CD4-positive, alpha-beta memory T cell (primary cell): Measurements from ENCODE around the gene CLEC3A. TPM values are rescaled to one million over a fixed set of nuclear protein-coding genes. Genes with fewer than 3 reads are reported as not detected.
"Not testable (repeated sequence)": the region's sequence is repeated elsewhere in the genome, so short reads cannot be mapped to it uniquely, and the experiment has no call there.

Source experiments
- CTCF ChIA-PET: fragments of 350-600 bp; sonication (Branson Sonifier 250); formaldehyde crosslinking; loops from one replicate; lab custom pipeline; 2021; ENCODE audit warnings: inconsistent platforms; ENCODE audit not compliant: partially characterized antibody; lab: Charles Lee
- POLR2A ChIA-PET: fragments of 350-600 bp; sonication (Branson Sonifier 250); formaldehyde crosslinking; loops from one replicate; lab custom pipeline; 2021; ENCODE audit not compliant: partially characterized antibody; lab: Charles Lee
- DNase-seq, 5 donors: peaks; one replicate each; pipeline versions ENCODE4 v3.0.0 to v3.0.0-alpha.2; 2020 to 2022; ENCODE audit warnings: mixed read lengths in 1 of 5
- H3K27ac ChIP-seq: one replicate; pipeline ENCODE4 v1.7.0; 2013; ENCODE audit warnings: low read depth, low read length
- H3K27me3 ChIP-seq: 2 replicates; pipeline ENCODE4 v1.7.0; 2013; ENCODE audit warnings: mild to moderate bottlenecking, low read length, moderate library complexity; ENCODE audit not compliant: insufficient read depth
- H3K36me3 ChIP-seq: 2 replicates; pipeline ENCODE4 v1.7.0; 2013; ENCODE audit warnings: mild to moderate bottlenecking, low read length, moderate library complexity; ENCODE audit not compliant: insufficient read depth
- H3K4me1 ChIP-seq: 2 replicates; pipeline ENCODE4 v1.7.0; 2013; ENCODE audit warnings: mild to moderate bottlenecking, low read length, moderate library complexity; ENCODE audit not compliant: insufficient read depth
- H3K4me3 ChIP-seq, 2 donors: one replicate each; pipeline ENCODE4 v1.7.0; 2013; ENCODE audit warnings: low read length in 2 of 2, mild to moderate bottlenecking in 1 of 2
- H3K9me3 ChIP-seq, 2 donors: one replicate each; pipeline ENCODE4 v1.7.0; 2013; ENCODE audit warnings: low read length in 2 of 2, control low read depth in 1 of 2; ENCODE audit not compliant: control insufficient read depth in 1 of 2
- H3K27ac Mint-ChIP-seq, 7 donors: one replicate each; pipeline ENCODE4 v1.8.0; 2020 to 2021; ENCODE audit warnings: mixed read lengths in 7 of 7, mild to moderate bottlenecking in 6 of 7, inconsistent platforms in 3 of 7, moderate library complexity in 3 of 7
- H3K27me3 Mint-ChIP-seq, 2 donors: one replicate each; pipeline ENCODE4 v1.8.0; 2020 to 2021; ENCODE audit warnings: mixed read lengths in 2 of 2
- H3K36me3 Mint-ChIP-seq, 2 donors: one replicate each; pipeline ENCODE4 v1.8.0; 2020 to 2021; ENCODE audit warnings: mixed read lengths in 2 of 2, inconsistent platforms in 1 of 2, mild to moderate bottlenecking in 1 of 2
- H3K4me1 Mint-ChIP-seq, 4 donors: one replicate each; pipeline ENCODE4 v1.8.0; 2020 to 2021; ENCODE audit warnings: mixed read lengths in 4 of 4, mild to moderate bottlenecking in 1 of 4
- H3K4me3 Mint-ChIP-seq, 8 donors: one replicate each; pipeline ENCODE4 v1.8.0; 2020 to 2021; ENCODE audit warnings: mixed read lengths in 8 of 8, mild to moderate bottlenecking in 7 of 8, moderate library complexity in 6 of 8, inconsistent platforms in 3 of 8
- H3K9me3 Mint-ChIP-seq, 8 donors: one replicate each; pipeline ENCODE4 v1.8.0; 2020 to 2021; ENCODE audit warnings: mixed read lengths in 8 of 8, mild to moderate bottlenecking in 5 of 8, inconsistent platforms in 3 of 8, moderate library complexity in 1 of 8
- intact Hi-C: fragments of 100-400 bp; cut with micrococcal nuclease; formaldehyde crosslinking; loops from one replicate; pipeline ENCODE4 v1.15.1; 2023
- polyA plus RNA-seq, 2 donors: library from polyadenylated mRNA; unstranded; fragments of 300-500 nt; fragmentation: Illumina TruSeq; gene quantifications; one replicate each; pipeline ENCODE4 v1.2.3, GENCODE V29; 2021
- total RNA-seq, 2 experiments: library from RNA; stranded (reverse); gene quantifications; one replicate each; pipeline ENCODE4 v1.2.3, GENCODE V29; 2021

Gene CLEC3A
- total and polyA plus RNA-seq, 4 experiments from 2014 or later: not detected

DNA sequence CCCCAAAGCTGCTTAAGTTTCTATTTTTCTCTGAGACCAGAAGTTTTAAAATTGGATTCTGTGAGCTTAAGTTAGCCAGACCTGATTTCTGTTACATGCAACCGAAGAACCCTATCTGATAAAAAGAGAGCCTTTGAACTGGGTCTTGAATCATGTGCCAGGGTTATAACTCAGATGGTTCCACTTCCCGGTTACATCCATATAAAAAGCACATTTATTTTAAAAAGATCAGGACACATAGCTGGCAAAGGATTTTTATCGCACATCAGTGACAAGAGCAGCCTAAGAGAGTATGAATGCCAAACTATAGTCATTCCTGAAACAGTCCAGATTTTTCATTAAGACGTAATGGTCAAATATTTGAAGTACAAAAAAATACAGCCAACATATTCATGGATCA, 32.5 kb upstream of the CLEC3A start:
- intact Hi-C loops: no loop called here
- Mint-ChIP-seq H3K36me3 (no peaks in the 10 kb centered on the region), H3K4me3 (no peak overlapping the region), H3K27ac (no peak overlapping the region), H3K27me3 (peaks cover 7% of the 10 kb centered on the region in 2 donors), H3K9me3 (peaks cover 0 to 5% (median 0%) of the 10 kb centered on the region in 8 donors), H3K4me1 (no peaks in the 10 kb centered on the region)
- Histone ChIP-seq H3K4me3 (no peak overlapping the region), H3K27me3 (no peaks in the 10 kb centered on the region), H3K36me3 (no peaks in the 10 kb centered on the region), H3K4me1 (no peaks in the 10 kb centered on the region), H3K27ac (no peak overlapping the region), H3K9me3 (no peaks in the 10 kb centered on the region)
- no peak for DNase-seq
- ChIA-PET POLR2A (no interaction called here), CTCF (interaction anchor here (1.6 kb wide), 1 partner anchor 12 kb away, joined by 9 read pairs; no protein-coding TSS in a partner anchor)

DNA sequence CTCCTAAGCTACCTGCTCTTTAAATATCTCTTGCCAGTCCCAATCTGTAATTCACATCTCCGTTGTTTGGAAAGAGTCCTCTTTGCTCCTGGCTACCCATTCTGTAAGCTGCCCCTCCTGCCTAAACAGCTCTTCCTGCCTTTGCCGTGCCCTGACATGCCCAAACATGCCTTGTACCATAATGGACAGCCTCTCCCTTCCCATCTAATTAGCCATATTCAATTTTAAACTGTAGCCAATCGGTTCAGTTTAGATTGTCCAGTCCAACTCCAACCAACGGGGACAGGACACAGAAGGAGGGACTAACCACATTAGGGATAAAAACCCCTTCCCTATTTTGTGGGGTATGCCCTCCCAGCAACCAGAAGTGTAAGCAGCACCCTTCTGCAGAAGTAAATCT, 30.6 kb upstream of the CLEC3A start:
- peaks cover 4 to 7% of the 10 kb centered on the region in 2 donors for H3K27me3 Mint-ChIP-seq
- no peak overlapping the region for H3K4me3 ChIP-seq
- no peaks in the 10 kb centered on the region for H3K36me3 ChIP-seq
- CTCF ChIA-PET: interaction anchor here (2.8 kb wide), 1 partner anchor 10 kb away, joined by 27 read pairs; no protein-coding TSS in a partner anchor
- no peaks in the 10 kb centered on the region for H3K36me3 Mint-ChIP-seq
- no peaks in the 10 kb centered on the region for H3K4me1 Mint-ChIP-seq
- peaks cover 0 to 7% of the 10 kb centered on the region in 2 donors for H3K9me3 ChIP-seq
- no peak overlapping the region for H3K27ac ChIP-seq
- no peaks in the 10 kb centered on the region for H3K27me3 ChIP-seq
- H3K4me1 ChIP-seq: no peaks in the 10 kb centered on the region
- H3K27ac Mint-ChIP-seq: no peak overlapping the region
- H3K4me3 Mint-ChIP-seq: no peak overlapping the region
- intact Hi-C loops: no loop called here
- H3K9me3 Mint-ChIP-seq: peaks cover 0 to 20% (median 8%) of the 10 kb centered on the region in 8 donors
- POLR2A ChIA-PET: no interaction called here
- DNase-seq: no peak

DNA sequence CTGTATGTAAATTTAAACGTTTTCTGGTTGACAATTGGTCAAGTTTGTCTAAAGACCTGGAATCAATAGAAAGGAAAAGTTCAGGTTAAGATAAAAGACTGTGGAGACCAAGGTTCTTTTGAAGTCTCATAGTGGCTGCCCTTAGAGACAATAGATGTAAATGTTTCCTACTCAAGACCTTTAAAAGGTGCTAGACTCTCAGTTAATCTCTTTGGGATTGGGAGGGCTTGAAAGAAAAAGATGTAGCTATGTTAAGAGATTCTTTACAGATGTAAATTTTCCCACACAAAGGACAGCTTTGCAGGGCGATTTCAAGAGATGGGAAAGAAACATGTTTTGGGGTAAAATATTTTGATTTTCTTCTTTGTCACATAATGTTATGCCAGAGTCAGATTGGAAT, 30.0 kb upstream of the CLEC3A start:
- H3K27me3 ChIP-seq, H3K27me3 Mint-ChIP-seq, H3K27ac ChIP-seq, H3K4me1 Mint-ChIP-seq, POLR2A ChIA-PET, intact Hi-C loops, H3K36me3 ChIP-seq, DNase-seq, H3K36me3 Mint-ChIP-seq, H3K4me1 ChIP-seq, H3K4me3 Mint-ChIP-seq, H3K4me3 ChIP-seq, H3K9me3 ChIP-seq, H3K27ac Mint-ChIP-seq: not testable (repeated sequence)
- CTCF ChIA-PET: interaction anchor here (2.8 kb wide), 1 partner anchor 10 kb away, joined by 27 read pairs; no protein-coding TSS in a partner anchor
- peaks cover 0 to 23% (median 10%) of the 10 kb centered on the region in 8 donors for H3K9me3 Mint-ChIP-seq

DNA sequence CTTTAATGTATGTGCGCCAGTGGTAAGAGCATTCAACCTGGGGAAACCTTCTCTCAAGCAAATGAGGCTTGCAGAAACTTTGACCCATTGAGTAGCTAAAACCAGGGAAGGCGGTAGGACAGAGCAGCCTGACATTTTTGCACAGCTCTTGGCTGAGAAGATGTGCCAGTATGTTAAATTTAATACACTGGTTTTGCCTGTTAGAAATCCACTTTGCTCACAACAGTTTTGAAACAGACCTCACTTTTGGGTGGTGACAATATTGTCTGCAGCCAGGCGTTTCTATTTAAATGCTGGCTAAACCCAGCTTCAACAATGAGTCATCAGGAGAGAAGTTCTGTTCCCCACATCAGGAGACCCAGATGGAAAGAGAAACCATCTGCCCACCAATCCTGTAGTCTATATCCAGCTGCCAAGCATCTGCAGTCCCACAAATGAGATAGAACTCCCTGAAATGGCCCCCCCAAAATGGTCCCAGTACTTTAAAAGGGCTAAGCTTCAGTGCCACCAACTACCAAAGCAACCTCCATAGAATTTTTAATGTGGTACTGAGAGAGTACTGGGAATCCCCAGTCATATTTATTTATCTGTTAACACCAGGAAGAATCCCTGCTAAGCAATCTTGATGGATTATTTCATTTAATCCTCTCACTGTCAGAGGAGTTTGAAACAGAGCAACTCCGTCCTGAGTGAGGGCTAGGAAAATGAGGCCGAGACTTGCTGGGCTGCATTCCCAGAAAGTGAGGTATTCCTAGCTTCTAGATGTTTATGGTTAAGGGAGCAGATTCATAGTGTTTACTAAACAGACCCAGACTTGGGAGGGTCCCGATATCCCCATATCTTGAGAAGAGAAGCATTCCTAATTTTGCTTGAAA, 29.0 kb upstream of the CLEC3A start:
- Histone ChIP-seq H3K36me3 (no peaks in the 10 kb centered on the region), H3K4me3 (no peak overlapping the region), H3K4me1 (no peaks in the 10 kb centered on the region), H3K27ac (no peak overlapping the region), H3K27me3 (no peaks in the 10 kb centered on the region), H3K9me3 (peaks cover 0 to 7% of the 10 kb centered on the region in 2 donors)
- no peak overlapping the region for H3K4me3 Mint-ChIP-seq
- CTCF ChIA-PET: interaction anchor here (2.0 to 2.8 kb wide), 2 partner anchors 9 to 10 kb away, joined by 6 to 27 read pairs; no protein-coding TSS in a partner anchor
- H3K4me1 Mint-ChIP-seq: no peaks in the 10 kb centered on the region
- POLR2A ChIA-PET: no interaction called here
- DNase-seq: no peak
- no peaks in the 10 kb centered on the region for H3K36me3 Mint-ChIP-seq
- H3K9me3 Mint-ChIP-seq: peaks cover 0 to 26% (median 10%) of the 10 kb centered on the region in 8 donors
- H3K27ac Mint-ChIP-seq: no peak overlapping the region
- intact Hi-C loops: no loop called here
- H3K27me3 Mint-ChIP-seq: peaks cover 2 to 7% of the 10 kb centered on the region in 2 donors

DNA sequence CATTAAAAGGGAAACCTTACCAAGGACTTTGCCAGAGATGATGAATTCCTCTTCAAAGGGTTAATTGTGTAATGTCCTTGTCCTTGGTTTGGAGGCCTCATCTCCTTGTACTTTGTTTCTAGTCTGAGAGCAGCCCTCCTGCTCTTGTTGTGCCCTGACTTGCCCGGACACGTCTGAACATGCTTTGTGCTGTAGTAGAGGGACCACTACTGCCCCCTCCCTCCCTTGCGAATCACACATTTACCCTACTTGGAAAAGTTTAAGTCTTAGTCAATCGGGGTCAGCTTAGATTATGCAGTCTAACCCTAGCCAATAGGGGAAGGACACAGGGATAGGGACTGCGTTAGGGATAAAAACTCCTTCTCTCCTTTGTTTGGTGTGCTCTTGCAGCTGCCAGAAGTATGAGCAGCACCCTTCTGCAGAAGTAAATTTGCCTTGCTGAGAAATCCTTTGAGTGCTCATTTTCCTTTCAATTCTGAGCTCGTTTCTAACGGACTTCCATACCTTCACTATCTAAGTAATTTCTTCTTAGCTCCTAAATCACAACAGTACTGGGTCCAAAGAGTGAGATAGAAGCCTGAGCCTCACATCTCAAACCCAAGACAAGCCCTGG, 26.4 kb upstream of the CLEC3A start:
- ChIA-PET CTCF (interaction anchor here (1.4 kb wide), 1 partner anchor 9 kb away, joined by 3 read pairs; no protein-coding TSS in a partner anchor), POLR2A (no interaction called here)
- Histone ChIP-seq H3K9me3 (peaks cover 0 to 7% of the 10 kb centered on the region in 2 donors), H3K36me3 (no peaks in the 10 kb centered on the region), H3K27me3 (no peaks in the 10 kb centered on the region), H3K27ac (no peak overlapping the region), H3K4me3 (no peak overlapping the region), H3K4me1 (no peaks in the 10 kb centered on the region)
- intact Hi-C loops: no loop called here
- H3K27me3 Mint-ChIP-seq: peaks cover 7 to 11% of the 10 kb centered on the region in 2 donors
- no peak overlapping the region for H3K4me3 Mint-ChIP-seq
- peaks cover 0 to 26% (median 10%) of the 10 kb centered on the region in 8 donors for H3K9me3 Mint-ChIP-seq
- no peaks in the 10 kb centered on the region for H3K4me1 Mint-ChIP-seq
- no peak for DNase-seq
- no peak overlapping the region for H3K27ac Mint-ChIP-seq
- H3K36me3 Mint-ChIP-seq: no peaks in the 10 kb centered on the region

DNA sequence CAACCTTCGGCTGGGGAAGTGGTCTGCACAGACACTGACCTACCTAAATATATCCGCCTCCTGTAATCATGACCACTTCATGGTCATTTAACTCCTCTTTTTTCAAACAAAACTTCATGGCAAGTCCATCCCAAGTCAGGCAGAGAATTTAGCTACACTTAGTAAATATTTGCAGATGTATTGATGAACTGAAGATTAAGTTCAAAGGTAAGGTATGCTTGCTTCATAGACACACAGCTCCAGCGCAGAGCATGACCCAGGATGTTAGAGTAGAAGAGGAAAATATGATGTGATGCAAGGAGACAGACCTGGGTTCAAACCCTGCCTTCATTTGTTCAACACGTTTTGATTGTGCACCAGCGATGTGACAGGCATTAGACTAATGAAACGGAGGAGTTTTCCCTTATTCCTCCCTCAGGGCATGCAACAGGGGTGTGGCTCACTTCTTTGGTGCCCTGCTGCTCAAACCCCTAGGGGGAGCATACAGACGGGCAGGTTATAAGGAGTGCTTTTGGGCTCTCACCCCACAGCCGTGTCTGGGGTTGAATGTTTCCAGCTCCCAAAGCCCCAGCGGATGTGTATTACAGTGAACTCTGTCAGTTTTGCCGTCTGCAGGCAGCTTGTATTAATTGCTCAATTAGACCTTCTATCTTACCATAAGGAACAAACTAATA, 23.9 kb upstream of the CLEC3A start:
- Histone ChIP-seq H3K27me3 (no peaks in the 10 kb centered on the region), H3K36me3 (no peaks in the 10 kb centered on the region), H3K27ac (no peak overlapping the region), H3K4me3 (no peak overlapping the region), H3K4me1 (no peaks in the 10 kb centered on the region), H3K9me3 (peaks cover 0 to 7% of the 10 kb centered on the region in 2 donors)
- ChIA-PET CTCF (interaction anchor here (1.0 kb wide), 1 partner anchor 10 kb away, joined by 3 read pairs; no protein-coding TSS in a partner anchor), POLR2A (no interaction called here)
- no peak overlapping the region for H3K27ac Mint-ChIP-seq
- H3K4me3 Mint-ChIP-seq: no peak overlapping the region
- intact Hi-C loops: no loop called here
- H3K27me3 Mint-ChIP-seq: peaks cover 6 to 8% of the 10 kb centered on the region in 2 donors
- peaks cover 0 to 26% (median 10%) of the 10 kb centered on the region in 8 donors for H3K9me3 Mint-ChIP-seq
- H3K4me1 Mint-ChIP-seq: peaks cover 0 to 5% (median 1%) of the 10 kb centered on the region in 4 donors
- DNase-seq: no peak
- no peaks in the 10 kb centered on the region for H3K36me3 Mint-ChIP-seq
